ENCODE data around the gene KMT2C.
A peak's percentile ranks its signal among the peaks of the same experiment; 100 is the strongest.
"Not testable (repeated sequence)": the region's sequence is repeated elsewhere in the genome, so short reads cannot be mapped to it uniquely, and the experiment has no call there.

The KMT2C gene

DNA sequence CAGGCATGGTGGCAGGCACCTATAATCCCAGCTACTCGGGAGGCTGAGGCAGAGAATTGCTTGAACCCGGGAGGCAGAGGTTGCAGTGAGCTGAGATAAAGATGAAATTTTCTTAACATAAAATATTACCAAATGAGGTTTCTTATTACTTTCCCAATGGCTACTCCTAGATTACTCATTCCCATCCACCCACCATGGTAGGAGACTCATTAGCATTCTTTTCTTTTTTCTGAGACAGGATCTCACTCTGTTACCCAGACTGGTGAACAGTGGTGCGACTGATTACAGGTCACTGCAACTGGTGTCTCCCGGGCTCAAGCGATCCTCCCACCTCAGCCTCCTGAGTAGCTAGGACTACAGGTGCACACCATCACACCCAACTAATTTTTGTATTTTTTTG is 82.5 kb downstream of the KMT2C start:
- not testable (repeated sequence) for DNase-seq

DNA sequence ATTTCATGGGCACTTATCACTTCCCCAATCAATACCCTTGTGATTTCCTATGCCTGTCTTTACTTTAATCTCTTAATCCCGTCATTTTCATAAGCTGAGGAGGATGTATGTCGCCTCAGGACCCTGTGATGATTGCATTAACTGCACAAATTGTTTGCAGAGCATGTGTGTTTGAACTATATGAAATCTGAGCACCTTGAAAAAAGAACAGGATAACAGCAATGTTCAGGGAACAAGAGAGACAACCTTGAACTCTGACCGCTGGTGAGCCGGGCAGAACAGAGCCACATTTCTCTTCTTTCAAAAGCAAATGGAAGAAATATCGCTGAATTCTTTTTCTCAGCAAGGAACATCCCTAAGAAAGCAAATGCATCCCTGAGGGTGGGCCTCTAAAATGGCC is 84.1 kb downstream of the KMT2C start:
- not testable (repeated sequence) for DNase-seq

DNA sequence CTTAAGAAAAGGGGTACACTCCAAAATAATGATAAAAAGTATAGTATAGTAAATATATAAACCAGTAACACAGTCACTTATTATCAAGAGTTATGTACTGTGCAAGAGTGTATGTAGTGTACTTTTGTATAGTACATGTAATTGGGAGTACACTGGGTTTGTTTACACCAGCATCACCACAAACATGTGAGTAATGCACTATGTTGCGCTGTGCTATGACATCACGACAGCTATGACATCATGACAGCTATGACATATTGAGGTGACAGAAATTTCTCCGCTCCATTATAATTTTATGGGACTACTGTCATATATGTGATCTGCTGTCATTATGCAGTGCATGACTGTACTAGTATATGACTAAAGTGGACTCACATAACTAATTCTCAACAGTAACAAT is 84.6 kb downstream of the KMT2C start:
- DNase-seq, result no peak

DNA sequence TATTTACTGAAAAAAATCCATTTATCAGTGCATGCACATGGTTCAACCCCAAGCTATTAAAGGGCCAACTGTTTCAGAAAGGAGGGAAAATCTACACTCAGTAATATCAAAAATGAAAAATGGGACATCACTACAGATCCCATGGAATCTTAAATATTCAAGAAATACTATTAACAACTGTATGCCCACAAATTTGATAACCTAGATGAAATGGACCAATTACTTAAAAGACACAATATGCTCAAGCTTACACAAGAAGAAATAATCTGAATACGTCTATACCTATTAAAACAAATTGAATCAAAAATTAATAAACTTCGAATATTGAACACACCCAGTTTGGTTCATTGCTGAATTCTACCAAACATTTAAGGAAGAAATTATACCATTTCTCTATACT is 87.9 kb downstream of the KMT2C start:
- no peak for DNase-seq

DNA sequence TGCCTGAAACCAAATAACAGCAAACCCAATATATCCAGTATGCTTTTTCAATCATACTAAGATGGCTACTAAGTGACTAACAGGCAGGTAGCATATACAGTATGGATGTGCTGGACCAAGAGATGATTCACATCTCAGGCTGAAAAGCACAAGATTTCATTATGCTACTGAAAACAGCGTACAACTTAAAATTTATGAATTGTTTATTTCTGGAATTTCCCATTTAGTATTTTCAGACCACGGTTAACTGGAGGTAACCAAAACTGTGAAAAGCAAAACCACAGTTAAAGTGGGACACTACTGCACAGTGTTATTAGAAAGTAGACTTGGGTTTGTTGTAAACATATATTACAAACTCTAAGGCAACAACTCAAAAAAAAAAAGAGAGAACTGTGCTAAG is 91.5 kb downstream of the KMT2C start:
- DNase-seq, result no peak

DNA sequence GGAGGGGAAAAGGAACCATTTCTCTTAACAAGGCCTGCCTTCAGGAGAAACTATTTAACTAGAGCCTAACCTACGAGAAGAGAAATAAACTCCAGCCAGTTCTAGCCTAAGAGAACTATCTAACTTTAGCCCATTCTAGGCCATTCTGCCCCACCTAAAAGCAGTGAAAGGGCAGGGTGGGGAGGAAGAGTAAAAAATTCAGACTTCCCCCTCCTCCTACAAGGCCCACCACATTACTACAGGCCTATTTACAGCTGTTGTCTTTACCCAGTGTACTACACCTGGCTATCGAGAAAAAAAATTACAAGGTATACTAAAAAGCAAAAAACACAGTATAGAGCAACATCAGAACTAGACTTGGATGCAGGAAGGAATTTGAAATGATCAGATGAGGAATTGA is 93.0 kb downstream of the KMT2C start:
- no peak for DNase-seq

DNA sequence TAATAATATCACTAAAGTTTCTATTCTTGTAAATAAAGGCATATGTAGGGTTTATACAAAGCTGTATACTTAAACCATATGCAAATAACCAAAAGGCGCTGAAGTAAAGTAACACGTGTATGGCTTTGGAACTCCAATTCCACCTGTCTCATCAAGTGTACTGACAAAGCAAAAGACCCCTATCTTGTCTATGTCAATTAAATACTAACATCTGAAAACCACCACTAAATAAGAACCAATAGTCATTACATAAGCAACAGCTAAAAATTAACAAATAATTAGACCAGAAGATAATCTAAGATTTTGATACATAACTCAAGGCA is 93.9 kb downstream of the KMT2C start:
- no peak for DNase-seq

DNA sequence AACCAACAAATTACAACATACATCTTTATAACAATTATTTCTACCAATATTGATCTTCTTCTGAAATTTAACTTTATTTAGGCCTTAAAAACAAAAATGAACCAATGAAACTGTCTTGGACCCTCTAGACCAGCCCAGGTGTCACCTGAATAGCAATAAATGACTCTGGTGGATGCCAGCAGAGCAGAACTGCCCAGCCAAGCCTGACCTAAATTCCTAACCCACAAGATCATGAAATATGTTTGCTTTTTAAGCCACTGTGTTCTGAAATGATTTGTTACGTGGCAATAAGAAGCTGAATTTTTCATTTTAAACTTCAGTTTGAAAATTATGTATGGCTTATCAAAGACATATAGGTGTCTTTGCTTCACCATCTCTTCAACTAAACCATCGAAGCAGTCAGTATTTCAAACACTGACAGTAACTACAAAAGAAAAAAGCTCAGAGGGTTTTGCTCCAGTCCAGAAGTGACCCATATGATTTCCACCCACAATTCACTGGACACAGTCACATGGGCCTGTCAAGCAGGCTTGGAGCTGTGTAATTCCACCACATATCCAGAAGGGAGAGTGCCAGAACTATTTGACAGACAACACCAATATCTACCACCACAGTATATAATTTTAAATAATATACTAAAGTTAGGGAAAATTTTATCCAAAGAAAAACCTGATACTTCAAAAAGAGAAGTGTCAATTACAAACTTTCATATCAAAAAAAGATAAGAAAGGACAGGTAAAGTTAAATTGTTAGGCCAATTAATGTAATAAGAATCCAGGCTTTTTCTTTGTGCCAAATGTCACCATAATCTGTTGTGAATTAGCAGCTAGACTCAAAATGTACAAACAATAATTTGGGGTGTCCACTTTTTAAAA is 94.5 kb downstream of the KMT2C start:
- DNase-seq, result no peak

DNA sequence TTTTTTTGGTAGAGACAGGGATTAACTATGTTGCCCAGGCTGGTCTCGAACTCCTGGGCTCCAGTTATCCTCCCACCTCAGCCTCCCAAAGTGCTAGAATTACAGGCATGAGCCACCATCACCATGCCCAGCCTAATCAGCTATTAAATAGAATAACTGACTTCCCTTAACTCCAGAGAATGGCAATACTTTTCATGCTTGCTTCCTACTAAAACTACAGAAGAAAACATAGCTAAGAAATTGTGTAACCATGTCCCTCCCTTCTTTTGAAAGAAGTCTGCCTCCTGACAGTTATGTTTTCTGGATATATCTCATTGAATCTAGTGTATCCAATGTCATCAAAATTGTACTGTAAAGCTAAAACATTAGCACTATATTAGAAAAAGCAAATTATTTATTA is 95.6 kb downstream of the KMT2C start:
- no peak for DNase-seq

DNA sequence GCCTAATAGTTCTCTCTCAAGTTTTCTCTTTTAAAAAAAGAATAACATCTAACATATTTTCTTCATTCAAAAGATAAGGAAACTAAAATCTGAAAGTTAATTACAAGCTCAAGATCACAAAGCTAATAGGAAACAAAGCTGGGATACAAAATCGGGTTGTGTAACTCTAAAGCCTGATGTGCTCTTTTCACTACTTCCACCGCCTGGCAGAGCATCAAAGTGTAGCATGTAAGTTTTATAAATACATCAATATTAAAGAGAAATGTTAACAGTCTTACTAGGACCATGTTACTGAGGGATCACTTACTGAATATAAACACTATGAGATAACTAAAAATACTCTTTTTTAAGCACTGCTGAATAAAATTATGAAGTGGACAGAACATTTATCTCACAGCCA is 97.2 kb downstream of the KMT2C start:
- no peak for DNase-seq

DNA sequence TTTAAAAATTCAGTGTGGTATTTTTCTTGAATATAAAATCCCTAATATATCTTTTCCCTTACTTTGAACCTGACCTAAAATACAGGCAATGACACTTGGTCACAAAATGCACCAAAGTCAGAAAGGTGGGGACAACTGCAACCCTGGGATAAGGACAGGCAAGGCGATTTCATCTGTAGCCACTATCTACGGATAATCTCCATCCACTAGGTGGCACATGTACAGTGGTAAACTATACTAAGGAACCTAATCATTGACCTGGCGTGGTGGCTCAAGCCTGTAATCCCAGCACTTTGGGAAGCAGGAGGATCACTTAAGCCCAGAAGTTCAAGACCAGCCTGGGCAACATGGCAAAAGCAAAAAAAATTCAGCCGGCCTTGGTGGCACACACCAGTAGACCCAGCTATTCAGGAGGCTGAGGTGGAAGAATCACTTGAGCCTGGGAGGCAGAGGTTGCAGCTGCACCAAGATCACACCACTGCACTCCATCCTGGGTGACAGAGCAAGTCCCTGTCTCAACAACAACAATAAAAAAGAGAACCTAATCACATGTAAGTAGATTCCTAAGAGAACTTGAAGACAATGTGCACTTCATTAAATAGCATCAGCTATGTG is 98.9 kb downstream of the KMT2C start:
- no peak for DNase-seq

DNA sequence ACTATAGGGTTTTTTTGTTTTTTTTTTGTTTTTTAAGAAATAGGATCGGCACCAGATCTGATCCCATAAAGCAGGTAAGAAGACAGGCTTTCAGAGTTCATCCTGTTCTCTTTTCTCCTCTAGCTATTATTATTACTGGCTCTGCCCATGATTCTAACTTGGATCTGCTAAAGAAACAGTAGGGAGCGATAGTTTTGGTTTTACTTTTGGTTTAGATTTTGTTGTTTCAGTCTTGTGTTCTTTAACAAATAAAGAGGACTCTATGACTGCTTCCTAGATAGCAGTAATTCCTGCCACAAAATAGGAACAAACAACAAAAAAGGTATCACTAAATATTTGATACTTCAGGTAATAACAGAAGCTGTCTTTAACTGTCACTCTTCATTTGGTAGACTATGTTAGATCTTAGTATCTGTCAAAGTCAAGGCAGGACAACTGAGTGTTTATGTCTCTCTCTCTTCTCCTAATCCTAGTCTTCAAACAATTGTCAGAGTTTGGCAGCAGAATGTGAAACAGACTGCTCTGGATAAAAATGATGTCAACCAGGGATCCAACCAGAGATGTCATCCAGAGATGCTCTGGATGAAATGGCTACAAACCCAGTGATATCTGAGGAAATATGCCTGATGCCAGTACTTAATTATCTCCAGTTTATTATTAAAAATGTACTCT is 99.8 kb downstream of the KMT2C start:
- DNase-seq, result no peak

DNA sequence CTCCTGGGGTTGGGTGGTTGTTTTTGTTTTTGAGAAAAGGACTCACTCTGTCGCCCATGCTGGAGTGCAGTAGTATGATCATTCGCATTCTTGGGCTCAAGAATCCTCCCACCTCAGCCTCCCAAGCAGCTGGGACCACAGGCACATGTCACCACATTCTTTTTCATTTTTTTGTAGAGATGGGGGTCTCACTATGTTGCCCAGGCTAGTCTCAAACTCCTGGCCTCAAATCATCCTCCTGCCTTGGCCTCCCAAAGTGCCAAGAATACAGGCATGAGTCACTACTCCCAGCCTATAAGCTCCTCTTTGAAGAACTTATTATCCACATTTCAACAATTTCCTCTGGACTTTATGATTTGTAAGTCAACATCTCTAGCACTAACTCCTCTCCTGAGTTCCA is 102.7 kb downstream of the KMT2C start:
- DNase-seq, result no peak

DNA sequence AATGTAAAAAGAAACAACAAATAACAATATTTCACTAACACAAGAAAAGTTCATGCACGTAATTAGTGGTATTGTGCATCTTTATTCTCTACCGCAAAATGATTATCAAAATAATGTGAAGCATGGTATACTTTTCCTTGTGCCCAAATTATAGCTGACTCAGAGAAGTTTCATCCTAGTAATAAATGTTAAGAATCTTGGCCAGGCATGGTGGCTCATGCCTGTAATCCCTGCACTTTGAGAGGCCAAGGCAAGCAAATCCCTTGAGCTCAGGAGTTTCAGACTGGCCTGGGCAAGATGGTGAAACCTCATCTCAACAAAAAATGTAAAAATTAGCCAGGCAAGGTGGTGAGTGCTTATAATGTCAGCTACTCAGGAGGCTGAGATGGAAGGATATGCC is 105.0 kb downstream of the KMT2C start:
- no peak for DNase-seq

DNA sequence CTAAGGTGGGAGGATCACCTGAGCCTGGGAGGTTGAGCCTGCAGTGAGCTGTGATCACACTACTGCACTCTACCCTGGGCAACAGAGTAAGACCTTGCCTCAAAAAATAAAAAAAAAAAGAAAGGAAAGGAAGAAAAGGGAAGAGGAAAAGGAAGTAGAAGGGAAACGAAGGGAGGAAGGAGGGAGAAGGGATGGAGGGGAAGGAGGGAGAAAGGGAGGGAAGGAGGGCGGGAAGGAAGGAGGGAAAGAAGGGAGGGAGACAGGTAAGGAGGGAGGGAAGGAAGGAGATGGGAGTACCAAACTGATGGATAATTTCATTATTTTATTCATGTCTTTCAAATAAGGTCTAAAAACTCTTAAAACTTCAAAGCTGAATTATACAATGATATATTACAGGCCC is 106.3 kb downstream of the KMT2C start:
- DNase-seq, result no peak

DNA sequence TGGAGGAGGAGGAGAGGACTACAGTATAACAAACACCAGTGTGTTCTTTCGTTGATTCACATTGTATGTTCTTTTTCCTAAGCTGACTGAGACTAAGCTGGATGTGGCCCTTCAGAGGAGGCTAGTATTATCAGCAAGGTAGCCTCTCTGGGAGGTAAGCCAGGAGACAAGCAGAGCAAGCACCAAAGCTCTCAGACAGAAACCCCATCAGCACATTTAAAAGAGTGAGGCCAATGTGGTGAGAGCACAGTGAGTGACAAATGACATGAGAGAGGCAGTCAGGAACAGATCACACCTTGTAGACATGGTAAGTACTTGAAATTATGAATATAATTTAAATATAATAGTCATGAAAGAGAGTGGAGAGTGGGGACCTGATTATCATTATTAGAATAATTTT is 107.6 kb downstream of the KMT2C start:
- DNase-seq, result no peak

DNA sequence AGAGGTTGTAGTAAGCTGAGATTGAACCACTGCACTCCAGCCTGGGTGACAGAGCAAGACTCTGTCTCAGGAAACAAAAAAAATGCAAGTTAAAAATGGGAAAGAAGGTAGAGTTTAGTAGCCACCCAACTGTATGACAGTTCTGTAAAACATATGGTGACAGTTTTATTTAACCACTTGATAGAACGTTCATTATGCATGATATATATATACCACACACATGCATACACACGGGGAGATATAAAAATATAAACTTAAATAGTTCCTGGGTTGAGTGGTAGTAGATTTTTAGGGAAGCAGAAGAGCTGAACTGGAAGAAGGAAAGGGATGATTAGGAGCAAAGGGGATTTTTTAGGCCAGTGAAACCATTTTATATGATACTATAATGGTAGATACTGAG is 120.0 kb downstream of the KMT2C start:
- DNase-seq, result no peak

DNA sequence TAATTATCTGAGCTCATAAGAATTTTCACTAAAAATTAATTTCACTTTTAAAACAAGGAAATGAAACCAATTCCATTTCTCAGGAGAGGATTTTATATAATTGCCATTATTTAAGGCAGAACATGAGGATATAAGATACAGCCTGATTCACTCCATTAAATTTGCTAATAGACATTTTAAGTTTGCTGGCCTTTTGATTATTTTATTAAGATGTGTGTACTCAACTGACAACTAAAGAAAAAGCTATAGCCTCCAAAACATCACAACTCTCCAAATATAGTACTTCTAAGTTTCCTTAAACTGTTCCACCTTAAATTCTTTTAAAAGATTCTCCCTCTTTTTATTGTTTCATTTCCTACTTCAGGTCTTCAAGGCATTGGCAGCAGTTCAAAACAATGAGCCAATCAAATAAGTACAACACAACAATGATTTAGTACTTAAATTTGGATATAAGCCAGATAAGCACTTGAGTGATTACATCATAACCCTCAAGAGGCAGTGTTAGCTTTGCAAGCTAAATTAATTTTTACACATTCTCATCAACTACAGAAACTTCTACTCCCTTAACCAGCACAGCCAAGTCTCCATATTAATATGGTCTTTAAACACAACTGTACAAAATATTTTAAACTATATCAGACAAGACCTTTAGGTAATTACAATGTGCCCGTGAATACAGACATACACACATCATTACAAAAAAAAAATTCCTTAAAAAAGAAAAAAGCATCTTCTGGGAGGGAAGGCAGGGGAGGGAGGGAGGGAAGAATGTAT is 121.8 kb downstream of the KMT2C start:
- DNase-seq, result peak; percentile 20

DNA sequence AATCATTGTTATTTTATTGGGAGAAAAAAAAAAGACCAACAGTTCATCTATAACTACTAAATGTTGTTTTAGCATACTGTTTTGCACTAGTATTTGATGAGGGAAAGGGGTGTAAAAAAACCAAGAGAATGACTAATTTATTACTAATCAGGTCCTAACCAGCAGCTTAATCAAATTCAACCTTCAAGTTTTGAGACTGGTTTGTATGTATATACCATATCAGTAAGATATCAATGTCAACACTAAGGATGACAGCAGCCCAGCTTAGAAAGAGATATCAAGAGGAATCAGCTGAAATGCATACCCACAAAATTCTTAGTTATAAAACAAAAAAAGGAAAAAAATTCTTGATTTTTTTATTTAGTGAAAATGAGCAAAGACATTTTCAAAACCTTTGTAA is 122.6 kb downstream of the KMT2C start:
- DNase-seq, result no peak

DNA sequence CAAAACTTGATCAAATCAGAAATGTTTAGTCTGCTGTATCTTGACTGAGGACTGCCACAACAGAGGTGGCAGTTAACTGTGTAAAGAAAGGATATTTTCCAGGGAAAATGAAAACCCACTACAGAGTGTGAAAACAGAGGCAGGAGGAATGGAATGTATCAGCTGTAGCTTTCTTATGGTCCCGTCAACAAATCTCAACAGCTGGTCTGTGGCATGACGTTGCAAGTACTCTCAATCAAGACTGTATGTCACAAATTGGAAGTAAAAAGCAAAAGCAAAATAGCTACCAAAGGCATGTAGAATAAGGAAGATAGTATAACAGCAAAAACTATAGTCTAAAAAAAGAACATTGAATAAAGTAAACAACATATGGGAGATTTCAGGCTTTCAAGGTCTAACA is 123.5 kb downstream of the KMT2C start:
- DNase-seq, result no peak

DNA sequence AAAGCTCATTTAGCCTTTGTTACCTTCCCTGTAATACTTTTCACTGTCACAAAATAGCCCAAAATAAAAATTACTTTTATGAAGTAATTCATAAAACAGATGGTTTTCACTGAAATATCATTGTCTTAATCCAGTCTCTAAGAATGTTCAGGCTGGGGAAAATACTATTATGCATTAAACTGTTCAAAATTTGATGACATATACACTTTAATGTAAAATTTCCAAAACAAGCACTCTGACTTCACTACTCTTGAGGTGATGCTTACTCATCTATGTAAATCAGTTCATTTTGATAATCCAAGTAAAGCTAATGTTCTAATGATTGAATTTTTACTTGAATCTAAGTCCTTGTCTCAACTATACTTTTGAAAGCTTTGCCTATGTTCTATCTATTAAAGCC is 127.9 kb downstream of the KMT2C start:
- no peak for DNase-seq

DNA sequence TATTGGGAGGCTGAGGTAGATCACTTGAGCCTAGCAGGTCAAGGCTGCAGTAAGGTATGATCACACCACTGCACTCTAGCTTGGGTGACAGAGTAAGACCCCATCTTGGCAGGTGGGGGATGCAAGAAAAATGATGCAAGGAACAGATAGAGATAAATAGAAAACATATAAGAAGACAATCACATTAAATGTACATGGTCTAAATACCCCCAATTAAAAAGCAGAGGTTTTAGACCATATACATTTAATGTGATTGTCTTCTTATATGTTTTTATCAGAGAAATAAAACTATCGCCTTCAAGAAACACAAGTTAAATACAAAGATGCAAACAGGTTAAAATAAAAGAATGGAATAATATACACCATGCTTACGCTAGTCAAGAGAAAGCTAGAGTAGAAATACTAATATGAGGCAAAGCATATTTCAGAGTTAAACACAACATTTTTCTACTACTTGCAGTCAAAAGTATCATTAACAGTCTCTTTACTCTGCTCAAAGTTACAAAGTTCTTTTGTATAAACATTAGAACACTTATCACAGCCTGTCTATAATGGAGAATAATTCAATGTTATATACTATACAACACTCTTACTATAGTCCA is 136.2 kb downstream of the KMT2C start:
- DNase-seq, result not testable (repeated sequence)

DNA sequence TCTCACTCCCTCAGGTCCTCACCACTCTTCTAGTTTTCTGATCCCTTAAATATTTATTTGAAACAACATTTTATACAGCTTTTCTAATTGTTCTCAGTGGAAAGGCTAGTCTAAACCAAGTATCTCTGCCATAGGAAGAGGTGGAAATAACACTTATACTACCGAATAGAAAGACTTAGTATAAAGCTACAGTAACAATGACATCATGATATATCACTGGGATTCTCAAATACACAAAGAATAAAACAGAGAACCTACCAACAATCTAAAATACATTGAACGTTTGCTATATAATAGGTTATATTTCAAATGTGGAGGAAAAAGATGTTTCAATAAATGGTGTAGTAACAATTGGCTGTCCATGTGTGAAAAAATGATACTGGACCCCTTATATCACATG is 142.9 kb downstream of the KMT2C start:
- no peak for DNase-seq

Measured in NCI-H187 treated with DMSO at 0.1 percent for 48 hours (cell line).